AML-193 (cell line): ENCODE measurements around the gene CHPF2.
A peak's percentile ranks its signal among the peaks of the same experiment; 100 is the strongest.

Source experiments
- DNase-seq, 2 experiments: peaks; one replicate each; lab custom pipeline; 2025; lab: John Stamatoyannopoulos, UW

CHPF2 gene

GRCh38 chr7:151232091-151232916, at the start of gene CHPF2:
TSS of gene CHPF2 (plus strand) at chr7:151232483. CDS start at chr7:151234012, 1,529 bp downstream.
- peak; percentile 81 to 83 for DNase-seq

GRCh38 chr7:151185762-151186639, 46.3 kb upstream of the CHPF2 start:
- DNase-seq = no peak

DNA sequence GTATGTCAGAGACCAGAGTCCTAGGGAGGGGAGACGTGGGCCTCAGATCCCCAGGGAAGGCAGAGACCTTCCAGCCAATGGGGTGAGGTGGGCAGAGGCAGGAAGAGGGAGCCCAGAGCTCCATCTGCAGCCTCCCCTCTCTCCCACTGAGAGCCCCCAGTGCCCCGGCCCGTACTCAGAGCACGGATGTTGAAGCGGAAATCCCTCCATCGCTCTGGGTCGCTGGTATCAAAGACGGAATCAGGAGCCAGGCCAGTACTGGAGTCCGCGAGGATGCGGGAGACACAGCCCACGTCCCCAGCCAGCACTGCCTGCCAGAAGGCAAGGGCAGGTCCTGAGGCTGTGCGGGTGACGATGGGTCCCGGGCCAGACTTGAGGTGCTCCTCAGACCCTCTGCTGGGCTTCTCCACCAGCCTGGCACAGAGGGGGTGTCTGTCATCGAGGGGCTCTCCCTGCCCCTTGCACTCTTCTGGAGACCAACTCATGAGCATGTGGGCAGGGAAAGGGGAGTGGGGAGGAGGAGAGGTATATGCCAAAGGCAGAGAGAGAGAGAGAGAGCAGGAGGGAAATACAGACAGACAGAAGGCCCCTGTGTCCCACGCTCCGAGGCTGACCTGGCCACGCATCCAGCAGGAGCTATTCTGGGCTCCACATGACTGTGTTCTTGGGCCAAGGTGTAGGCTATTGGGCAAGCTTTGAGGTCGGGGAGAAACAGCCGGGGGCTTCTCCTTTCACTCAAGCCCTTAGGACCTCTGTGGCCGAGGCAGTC, 45.5 kb upstream of the CHPF2 start, which contains the start of gene ASB10:
Gene ASB10 (minus strand): TSS at position 611 of the 769 bp plus-strand sequence. CDS start 120 bp downstream, at position 491.
- no peak for DNase-seq

DNA sequence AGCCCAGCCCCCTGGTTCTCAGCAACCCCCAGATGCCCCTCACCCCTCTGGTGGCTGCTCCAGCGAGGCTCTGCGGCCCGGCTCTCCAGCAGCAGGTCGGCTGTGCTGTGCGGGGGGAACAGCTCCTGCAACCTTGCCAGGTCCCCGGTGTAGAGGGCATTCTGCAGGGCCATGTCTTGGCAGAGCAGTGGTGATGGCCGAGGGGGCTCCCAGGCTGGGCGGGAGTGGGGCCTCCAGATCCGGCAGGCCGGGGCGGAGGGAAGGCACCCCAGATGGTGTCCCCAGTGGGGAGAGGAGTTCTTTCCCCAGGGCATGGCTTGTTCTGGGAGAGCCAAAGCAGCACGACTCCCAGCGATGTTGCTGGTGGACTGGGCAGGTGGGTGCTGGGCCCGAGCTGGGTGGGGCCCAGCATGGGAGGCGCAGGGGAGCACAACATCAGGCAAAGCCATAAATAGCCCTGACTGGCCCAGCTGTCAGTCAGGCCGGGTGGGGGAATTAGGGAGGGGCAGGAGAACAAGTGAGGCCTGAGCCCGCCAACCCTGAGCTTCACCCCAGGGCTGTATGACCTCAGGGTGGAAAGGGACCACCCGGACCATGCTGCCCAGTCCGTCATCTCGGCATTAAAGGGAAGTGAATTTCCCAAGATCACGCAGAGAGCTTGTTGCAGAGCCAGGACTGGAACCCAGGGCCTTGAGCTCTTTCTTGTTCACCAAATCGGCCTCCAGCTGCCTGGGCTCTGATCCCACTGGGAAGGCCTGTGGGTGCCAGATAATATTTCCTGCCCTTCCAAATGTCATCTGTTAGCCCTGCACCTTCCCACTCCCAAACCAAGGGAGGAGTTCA, 44.7 kb upstream of the CHPF2 start:
- no peak for DNase-seq

DNA sequence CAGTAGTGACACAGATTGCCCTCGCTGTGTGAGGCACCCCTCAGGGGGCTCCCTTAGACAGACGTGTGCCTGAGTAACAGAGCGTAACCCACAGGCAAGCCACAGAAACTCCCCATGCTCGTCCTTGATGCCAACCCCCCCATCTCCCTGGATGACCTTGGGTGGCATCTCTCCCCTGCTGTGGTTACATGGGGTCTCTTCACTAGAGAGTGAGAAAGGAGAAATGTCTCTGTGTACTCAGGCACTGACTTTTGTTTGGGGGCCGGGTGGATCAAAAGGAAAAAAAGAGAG, 44.1 kb upstream of the CHPF2 start:
- DNase-seq = no peak

DNA sequence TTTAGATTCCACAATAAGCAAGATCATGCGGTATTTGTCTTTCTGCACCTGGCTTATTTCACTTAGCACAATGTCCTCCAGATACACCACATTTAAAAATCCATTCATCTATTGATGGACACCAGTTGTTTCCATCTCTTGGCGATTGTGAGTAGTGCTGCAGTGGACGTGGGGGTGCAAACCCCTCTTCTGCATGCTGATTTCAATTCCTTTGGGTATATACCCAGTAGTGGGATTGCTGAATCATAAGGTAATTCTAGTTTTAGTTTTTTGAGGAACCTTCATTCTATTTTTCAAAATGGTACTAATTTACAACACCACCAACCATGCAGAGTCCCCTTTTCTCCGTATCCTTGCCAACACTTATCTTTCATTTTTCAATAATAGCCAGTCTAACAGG, 43.2 kb upstream of the CHPF2 start:
- no peak for DNase-seq

GRCh38 chr7:151191544-151191943, 40.7 kb upstream of the CHPF2 start:
- no peak for DNase-seq

GRCh38 chr7:151192002-151192539, 40.2 kb upstream of the CHPF2 start:
- no peak for DNase-seq

GRCh38 chr7:151193203-151193978, 38.9 kb upstream of the CHPF2 start:
- no peak for DNase-seq

GRCh38 chr7:151194188-151194587, 38.1 kb upstream of the CHPF2 start:
- DNase-seq = no peak

DNA sequence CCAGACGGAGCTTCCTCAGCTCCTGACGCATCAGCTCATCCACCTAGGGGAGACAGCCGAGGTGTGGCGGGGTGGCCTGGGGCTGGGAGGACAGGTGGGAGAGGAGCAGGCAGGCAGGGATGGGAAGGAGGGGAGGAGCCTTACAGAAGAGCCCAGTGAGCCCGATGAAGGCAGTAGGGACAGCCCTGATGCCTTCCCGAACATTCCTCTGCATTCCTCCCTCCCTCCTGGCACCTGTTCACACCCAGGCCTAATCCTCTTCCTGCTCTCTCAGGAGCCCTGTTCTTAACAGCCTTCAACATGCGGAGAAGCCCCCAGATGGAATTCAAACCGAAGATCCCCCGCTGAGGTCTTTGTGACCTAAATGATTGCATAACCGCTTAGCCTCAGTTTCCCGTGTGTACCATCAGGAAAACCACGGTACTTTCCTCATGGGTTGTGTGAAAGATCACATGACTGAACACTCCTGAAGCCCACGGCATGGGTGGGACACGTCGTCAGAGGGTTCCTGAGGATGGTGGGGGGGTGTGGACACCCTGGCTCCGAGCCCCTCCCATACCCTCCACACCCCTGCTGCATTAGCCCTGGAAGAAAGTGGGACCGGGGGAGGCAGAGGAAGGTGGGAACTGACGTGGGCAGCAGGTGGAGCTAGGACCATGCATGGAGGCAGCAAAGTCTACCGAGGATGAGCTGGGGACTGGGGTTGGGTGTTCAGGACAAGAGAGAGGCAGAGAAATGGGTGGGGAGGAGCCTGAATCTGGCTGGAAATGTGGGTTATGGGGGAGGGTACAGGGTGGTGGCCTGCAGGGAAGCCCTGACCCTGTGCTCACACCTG, 36.5 kb upstream of the CHPF2 start:
- no peak for DNase-seq

DNA sequence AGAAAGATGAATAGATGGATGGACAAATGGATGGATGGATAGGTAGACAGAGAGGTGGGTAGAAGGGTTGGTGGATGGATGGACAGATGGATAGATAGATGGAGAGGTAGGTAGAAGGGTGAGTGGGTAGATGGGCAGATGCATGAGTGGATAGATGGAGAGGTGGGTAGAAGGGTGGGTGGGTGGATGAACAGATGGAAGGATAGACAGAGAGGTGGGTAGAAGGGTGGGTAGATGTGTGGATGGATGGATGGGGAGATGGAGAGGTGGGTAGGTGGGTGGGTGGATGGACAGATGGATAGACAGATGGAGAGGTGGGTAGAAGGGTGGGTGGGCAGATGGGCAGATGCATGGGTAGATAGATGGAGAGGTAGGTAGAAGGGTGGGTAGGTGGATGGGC, 34.4 kb upstream of the CHPF2 start:
- DNase-seq = no peak

DNA sequence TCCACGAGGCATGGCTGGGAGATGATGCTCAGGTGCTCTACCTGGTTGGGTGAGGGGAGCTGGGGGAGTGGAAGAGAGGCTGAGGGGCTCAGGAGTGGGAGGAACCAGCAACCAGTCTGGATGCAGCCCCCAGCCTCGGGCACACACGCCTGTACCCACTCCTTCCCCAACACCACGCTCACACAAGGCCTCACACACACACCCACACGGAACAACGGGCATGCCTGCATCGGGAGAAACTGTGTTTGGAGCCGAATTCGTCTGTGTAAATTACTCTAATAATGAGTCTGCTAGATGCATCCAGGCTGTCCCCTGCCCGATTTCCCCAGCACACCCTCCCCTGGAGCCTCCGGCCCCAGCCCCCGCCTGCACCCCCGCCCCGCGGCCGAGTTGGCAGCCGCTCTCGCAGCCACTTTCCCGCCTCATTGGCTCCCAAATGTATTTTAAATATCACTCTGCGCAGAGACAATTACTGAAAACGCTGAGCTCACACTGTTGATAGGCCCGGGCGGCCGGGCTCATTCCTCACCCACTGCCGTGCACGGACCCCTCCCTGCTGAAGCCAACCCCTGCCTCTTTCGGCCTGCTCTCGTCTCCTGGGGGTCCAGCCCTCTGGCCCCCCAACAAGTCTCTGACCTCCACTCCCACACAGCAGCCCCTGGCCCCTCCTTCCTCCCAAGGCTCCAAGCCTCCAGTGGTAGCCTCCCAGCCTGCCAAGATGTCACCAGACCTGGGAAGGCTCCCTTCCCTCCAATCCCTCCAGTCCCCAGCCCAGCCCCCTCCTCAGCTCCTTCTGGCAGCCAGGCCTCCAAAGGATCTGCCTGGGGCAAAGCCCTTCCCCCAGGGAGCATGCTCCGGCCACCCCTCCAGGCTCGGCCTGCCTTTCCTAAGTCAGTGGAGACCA, 33.1 kb upstream of the CHPF2 start:
- DNase-seq = no peak

DNA sequence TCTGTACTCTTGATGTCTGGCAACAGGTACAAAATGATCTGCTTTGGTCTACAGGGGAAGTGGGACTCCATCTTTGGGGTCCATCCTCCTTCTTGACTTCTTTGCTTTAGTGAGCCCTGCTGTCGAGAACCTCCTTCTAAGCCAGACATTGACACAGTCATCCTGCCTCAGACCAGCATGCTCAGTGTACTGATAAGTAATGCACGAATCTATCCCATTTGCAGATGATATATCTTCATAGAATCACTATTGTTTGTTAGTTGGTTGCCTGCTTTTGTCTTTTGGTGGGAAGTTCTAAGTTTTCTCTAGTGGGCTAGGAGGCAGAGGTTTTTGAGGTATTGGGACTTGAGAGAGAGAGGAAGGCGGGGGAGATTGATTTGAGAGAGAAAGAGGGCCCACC, 30.9 kb upstream of the CHPF2 start:
- no peak for DNase-seq

- DNase-seq = no peak
Observed at GRCh38 chr7:151201751-151202150, 30.5 kb upstream of the CHPF2 start.

GRCh38 chr7:151202836-151203235, 29.4 kb upstream of the CHPF2 start:
- DNase-seq = no peak

DNA sequence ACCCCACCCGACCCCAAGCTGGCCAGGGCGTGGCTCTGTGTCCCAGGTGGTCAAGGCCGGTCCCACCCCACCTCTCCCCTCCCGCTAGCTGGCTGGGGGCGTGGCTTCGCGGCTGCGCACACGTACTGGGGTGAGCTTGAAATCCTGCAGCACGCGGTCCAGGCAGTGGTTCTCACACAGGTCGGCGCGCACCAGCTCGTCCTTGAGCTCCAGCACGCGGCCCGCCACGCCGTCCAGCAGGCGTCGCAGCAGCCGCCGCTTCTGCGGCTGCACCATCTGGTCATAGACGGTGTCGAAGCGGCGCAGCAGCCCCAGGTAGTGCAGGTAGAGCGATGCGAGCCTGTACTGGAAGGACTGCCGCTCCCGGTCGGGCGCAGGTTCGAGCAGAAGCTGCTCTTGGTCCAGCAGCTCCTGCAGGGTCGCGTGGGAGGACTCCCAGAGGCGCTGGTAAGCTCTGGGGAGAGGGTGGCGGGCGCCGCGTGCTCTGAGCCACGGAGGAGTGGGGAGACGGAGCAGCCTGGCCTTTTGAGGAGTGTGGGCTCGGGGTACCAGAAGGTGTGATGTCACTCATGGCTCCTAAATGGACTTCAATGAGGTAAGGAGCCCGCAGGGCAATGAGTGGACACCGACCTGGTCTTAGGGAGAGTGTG, 27.8 kb upstream of the CHPF2 start:
- DNase-seq = no peak

DNA sequence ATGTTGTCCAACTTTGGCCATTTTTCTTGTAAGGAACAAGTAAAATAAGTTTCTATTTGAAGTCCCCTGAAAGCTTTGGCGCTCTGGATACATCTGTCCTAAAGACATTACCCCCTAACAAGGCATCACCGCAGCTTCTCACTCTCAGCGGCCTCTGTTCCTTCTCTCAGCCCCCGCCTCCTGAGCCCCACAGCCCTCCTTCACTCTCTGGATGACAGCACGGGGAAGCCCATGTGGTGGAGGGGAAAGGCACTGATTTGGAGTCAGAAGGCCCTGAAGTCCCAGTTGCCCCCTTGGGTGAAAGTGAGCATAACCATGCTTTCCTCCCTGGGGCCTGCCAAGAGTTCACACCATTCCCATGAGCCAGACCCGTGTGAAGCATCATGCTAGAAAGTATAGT, 26.6 kb upstream of the CHPF2 start:
- no peak for DNase-seq
